Right ventricle myocardium inferior (tissue), 1 donor: Measurements from ENCODE around the gene USP32. TPM values are rescaled to one million over a fixed set of nuclear protein-coding genes. Genes with fewer than 3 reads are reported as not detected.
"Not testable (repeated sequence)": the region's sequence is repeated elsewhere in the genome, so short reads cannot be mapped to it uniquely, and the experiment has no call there.

Experiments used
- ATAC-seq: fragments of 200-7000 bp; cut with Tn5 transposase; one replicate; pipeline ENCODE4 v1.9.1; 2020; ENCODE audit warnings: mild to moderate bottlenecking, moderate library complexity
- DNase-seq: peaks from one replicate; pipeline ENCODE4 v3.0.0; 2021; ENCODE audit errors: missing footprints
- intact Hi-C: fragments of 100-400 bp; cut with DNase I; formaldehyde crosslinking; loops from one replicate; pipeline ENCODE4 v1.11.0; 2022
- total RNA-seq: library from RNA; stranded (reverse); fragmentation: NEBNext Ultra II Directional; extraction: Animal tissue kit (Norgen Biotek cat#: 25700); gene quantifications from one replicate; pipeline ENCODE4 v1.2.1, GENCODE V29; 2021
- donor health status: DM: no; HTN: yes; CAD: no; lungs with severe emphysema.

Gene USP32
- total RNA-seq, 1 donor from 2014 or later = 32.2 TPM

- intact Hi-C loops = no loop called here
- ATAC-seq (no peak), DNase-seq (no peak)
Observed at GRCh38 chr17:60354223-60354622, 37.7 kb downstream of the USP32 start.

DNA sequence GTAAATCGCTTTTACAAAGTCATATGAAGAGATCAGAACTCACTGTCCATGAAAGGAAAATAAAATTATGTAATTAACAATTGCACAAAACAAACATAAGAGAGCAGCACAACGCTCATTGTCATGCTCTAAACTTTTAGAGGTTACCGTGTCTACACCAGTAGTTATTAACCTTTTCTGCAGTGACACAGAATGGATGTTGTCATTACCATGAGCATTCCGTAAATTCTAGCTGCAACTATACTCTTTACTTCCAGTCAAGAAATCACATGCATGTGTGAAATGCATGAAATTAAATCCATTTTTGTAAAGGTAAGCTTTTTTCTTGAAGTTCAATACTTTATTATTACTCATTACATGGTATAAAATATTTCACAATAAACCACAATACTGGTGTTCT lies 38.2 kb downstream of the USP32 start:
- no peak for DNase-seq
- ATAC-seq = no peak
- intact Hi-C loops = no loop called here

DNA sequence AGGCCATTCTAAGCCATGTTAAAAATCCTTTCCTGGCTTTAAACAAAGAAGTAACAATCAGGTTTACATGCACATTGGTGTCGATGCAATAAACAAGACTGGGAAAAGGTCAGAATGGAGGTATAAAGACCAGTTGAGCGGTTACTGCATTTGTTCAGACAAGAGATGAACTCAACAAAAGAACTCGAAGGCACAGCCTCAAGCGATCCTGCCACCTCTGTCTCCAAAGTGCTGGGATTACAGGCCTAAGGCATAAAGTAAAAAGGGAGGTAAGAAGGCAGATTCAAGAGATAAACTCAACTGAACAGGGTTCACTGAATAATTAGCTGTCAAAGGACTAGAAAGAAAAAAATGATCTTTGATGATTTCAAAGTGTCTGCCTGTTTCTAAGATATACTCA lies 39.4 kb downstream of the USP32 start:
- intact Hi-C loops = no loop called here
- ATAC-seq = no peak

DNA sequence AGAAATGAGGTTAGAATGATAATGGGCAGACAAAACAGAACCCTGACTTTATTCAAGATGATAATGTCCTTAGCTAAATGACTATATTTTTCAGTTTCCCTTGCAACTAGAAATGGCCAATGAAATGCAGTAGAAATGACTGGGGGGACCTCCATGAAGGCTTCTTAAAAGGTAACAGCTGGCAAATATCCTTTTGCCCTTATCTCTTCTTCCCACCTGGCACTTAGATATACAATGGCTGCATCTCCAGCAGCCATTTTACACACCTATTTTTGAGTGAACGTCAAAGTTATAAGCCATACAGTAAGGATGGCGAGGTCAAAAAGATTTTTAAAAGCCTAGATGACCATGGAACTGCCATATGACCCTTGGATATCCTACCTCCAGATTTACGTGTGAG lies 39.9 kb downstream of the USP32 start:
- DNase-seq (no peak), ATAC-seq (no peak)
- intact Hi-C loops = no loop called here

More for the DNA sequence above, 39.4 kb downstream of the USP32 start:
- no peak for DNase-seq

- ATAC-seq = no peak
- intact Hi-C loops = no loop called here
- no peak for DNase-seq
Observed at GRCh38 chr17:60351012-60351695, 40.8 kb downstream of the USP32 start.

DNA sequence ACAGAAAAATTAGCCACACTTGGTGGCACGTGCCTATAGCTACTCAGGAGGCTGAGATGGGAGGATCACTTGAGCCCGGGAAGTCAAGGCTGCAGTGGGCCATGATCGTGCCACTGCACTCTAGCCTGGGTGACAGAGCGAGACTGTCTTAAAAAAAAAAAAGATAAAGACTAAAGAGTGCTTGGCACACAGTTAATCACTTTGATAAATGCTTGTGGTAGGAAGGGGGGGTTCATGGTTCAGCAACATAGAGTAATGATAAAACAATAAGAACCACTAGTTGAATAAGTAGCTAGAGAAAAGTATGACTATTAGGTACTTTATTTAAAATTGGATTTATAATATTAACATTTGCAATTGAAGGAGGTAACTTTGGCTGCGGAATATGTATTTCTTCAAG lies 43.3 kb downstream of the USP32 start:
- no peak for ATAC-seq
- DNase-seq = no peak
- intact Hi-C loops = no loop called here

DNA sequence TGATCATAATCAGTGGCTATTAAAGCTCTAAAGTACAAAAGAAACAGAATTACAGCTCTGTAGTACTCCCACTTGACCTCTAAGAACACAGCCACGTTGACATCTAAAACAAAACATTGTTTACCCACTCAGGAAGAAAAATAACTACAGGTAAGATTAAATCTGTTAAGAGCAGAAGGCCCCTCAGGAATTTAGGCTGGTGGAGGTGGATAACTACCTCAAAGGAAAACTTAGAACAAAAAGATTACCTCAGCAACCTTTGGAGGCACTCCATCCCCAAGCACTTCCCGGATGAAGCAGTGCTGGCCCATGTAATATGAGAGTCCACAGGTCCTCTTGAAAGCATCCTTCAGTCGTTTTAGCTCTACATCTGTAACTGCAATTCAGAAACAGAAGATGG lies 46.7 kb downstream of the USP32 start:
- ATAC-seq = no peak
- intact Hi-C loops = no loop called here
- no peak for DNase-seq

DNA sequence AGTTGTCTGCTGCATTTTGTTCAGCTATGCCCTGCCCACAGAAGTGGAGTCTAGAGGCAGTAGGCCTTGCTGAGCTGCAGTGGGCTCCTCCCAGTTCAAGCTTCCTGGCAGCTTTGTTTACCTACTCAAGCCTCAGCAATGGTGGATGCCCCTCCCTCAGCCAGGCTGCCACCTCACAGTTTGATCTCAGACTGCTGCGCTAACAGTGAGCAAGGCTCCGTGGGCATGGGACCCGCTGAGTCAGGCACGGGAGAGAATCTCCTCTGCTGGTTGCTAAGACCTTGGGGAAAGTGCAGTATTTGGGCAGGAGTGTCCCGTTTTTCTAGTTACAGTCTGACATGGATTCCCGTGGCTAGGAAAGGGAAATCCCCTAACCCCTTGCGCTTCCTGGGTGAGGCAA lies 49.4 kb downstream of the USP32 start:
- DNase-seq, intact Hi-C loops, ATAC-seq: not testable (repeated sequence)

- ATAC-seq (no peak), DNase-seq (no peak)
- intact Hi-C loops = no loop called here
Observed at GRCh38 chr17:60335289-60335688, 56.6 kb downstream of the USP32 start.

- DNase-seq (no peak), ATAC-seq (no peak)
- intact Hi-C loops = no loop called here
Observed at GRCh38 chr17:60333628-60334031, 58.3 kb downstream of the USP32 start.

GRCh38 chr17:60333072-60333471 lies 58.9 kb downstream of the USP32 start:
- intact Hi-C loops = not testable (repeated sequence)

DNA sequence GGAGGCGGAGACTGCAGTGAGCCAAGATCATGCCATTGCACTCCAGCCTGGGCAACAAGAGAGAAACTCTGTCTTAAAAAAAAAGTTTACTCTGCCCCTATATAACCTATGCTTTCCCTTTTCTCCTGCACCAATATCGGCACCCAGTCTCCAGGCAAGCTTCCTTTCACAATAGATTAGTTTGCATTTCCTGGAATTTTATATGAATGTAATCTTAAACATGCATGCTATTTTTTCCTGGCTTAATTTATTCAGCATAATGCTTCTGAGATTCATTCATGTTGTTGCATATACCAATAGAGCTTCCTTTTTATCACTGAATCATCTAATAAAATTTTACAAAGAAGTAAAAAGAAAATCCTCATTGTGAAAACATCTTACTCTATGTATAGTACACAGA lies 59.4 kb downstream of the USP32 start:
- ATAC-seq (no peak), DNase-seq (no peak)
- intact Hi-C loops = no loop called here

More at GRCh38 chr17:60333072-60333471, 58.9 kb downstream of the USP32 start:
- not testable (repeated sequence) for ATAC-seq, DNase-seq

DNA sequence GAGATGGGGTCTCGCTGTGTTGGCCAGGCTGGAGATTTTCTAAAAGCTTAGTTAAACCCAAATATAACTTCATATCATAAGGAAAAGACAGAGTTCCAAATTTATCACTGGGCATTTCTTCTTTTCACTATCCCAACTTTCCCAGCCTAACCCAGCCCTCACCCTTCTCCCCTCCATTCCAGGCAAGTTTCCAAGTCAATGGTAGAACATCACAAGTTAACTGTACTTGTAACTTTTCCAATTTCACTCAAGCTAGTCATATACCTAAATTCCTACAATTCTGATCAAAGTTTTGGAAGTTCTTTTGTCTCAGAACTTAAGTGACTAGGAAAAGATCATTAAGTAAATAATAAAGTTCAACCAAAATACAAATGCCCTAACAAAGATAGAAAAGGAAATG lies 61.2 kb downstream of the USP32 start:
- intact Hi-C loops = no loop called here

GRCh38 chr17:60328679-60329078 lies 63.3 kb downstream of the USP32 start:
- ATAC-seq (no peak), DNase-seq (no peak)
- intact Hi-C loops = no loop called here

More for the DNA sequence above, 61.2 kb downstream of the USP32 start:
- no peak for ATAC-seq
- no peak for DNase-seq

DNA sequence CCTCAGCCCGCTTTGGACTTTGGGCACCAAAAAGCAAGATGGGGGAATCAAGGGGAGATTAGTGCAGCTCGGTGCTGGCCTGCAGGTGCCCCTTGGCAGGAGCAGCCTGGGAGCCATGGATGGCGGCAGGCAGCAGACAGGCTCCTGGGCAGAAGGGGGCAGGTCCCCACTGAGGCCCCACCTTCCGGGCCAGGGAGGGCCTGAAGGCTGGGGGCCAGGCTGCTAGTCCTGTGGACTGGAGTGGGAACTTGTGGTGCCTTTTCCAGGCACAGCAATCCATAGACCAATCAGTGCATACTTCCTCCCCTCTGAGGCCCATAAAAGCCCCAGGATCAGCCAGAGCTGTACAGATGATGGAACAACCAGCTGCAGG lies 64.0 kb downstream of the USP32 start:
- DNase-seq (no peak), ATAC-seq (no peak)
- intact Hi-C loops = no loop called here

GRCh38 chr17:60327134-60327900 lies 64.6 kb downstream of the USP32 start:
- no peak for ATAC-seq
- intact Hi-C loops = no loop called here

GRCh38 chr17:60326702-60327101 lies 65.2 kb downstream of the USP32 start:
- DNase-seq (no peak), ATAC-seq (no peak)
- intact Hi-C loops = no loop called here

More at GRCh38 chr17:60327134-60327900, 64.6 kb downstream of the USP32 start:
- DNase-seq = no peak

DNA sequence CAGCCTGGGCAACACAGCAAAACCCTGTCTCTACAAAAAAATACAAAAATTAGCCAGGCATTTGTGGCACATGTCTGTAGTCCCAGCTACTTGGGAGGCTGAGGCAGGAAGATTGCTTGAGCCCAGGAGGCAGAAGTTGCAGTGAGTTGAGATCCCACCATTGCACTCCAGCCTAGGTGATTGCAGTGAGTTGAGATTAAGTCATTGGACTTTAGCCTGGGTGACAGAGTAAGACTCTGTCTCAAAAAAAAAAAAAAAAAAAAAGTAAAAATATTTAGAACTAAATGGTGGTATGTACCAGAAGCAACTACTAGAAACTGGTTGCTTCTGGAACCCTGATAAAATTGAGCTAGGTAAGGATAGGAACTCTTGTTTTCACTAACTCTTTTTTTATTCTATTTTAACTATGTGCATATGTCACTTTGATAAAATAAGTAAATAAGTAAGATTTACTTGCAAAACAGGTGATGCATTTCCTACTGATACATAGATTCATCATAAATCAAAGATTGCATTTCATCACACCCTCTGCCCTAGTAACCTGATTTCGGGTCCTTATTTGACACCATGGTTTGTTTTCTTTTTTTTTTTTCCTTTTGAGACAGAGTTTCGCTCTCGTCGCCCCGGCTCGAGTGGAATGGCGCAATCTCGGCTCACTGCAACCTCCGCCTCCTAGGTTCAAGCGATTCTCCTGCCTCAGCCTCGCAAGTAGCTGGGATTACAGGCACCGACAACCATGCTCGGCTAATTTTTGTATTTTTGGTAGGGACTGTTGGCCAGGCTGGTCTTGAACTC lies 66.0 kb downstream of the USP32 start:
- intact Hi-C loops = no loop called here
- no peak for ATAC-seq
- DNase-seq = no peak

DNA sequence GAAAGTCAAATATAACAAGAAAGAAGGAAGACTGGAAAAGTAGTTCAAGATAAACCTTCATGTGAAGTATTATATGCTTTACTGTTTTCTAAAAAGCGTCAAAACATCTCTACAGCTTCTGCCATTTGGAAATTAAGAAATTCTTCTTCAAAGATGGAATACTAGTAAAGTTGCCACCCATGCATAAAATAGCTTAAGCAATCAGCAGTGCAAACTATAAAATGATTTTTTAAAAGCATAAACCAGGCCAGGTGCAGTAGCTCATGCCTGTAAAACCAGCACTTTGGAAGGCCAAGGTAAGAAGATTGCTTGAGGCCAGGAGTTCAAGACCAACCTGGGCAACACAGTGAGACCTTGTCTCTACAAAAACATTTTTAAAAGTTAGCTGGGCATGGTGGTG lies 68.2 kb downstream of the USP32 start:
- intact Hi-C loops = no loop called here
- ATAC-seq (no peak), DNase-seq (no peak)

GRCh38 chr17:60322056-60322387 lies 69.9 kb downstream of the USP32 start:
- intact Hi-C loops = no loop called here
- no peak for ATAC-seq

More at GRCh38 chr17:60322056-60322387, 69.9 kb downstream of the USP32 start:
- no peak for DNase-seq
